SK-MEL-5 (cell line): Measurements from ENCODE around the gene PURA. TPM values are rescaled to one million over a fixed set of nuclear protein-coding genes. Genes with fewer than 3 reads are reported as not detected.

Experiments
- DNase-seq: peaks from one replicate; pipeline ENCODE4 v3.0.0-alpha.2; 2016; ENCODE audit warnings: low read depth, low spot score
- in situ Hi-C: cut with HindIII; loops from 2 replicates; pipeline ENCODE4 v1.10.0; 2016; ENCODE audit warnings: low sequenced_read_pairs, high pct_unique_total_duplicates, low pct_unique_long_range_greater_than_20kb
- total RNA-seq: library from RNA; depleted of rRNA; stranded (reverse); fragments of >200 nt; shearing (Covaris generic); gene quantifications from 2 replicates; pipeline ENCODE4 v1.2.3, GENCODE V29; 2014

The PURA gene
- total RNA-seq, 1 experiment from 2014 or later, result 8.0 TPM

DNA sequence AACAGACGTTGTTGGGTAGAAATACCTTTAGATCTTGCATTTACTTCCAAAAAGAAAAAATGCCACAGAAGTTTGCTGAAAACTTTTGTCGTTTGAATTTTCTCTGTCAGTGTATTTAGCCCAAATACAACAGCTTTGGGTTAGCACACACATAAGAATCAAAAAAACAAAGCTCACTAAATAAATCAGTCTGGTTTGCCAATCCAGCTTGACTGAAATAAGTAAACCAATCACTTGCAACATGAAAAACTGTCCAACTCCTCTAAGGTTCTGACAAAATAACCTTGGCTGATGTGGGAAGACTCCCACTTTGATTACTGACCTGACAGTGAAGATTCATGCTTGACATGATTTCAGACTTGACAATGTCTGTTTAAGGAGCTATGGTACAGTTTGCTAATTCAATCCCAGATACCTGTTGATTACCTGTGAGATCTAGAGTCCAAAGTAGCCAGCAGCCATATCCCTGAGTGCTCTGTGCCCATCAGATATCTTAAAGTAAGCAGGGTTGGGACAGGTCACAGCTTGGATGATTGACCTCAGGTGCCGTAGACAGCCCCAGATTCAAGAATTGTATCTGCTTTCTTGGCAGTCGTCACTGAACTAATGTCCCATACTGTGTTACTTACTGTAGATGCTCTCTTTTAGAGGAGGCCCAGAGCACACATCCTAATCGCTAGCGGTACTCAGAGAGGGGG, 12.6 kb downstream of the PURA start:
- DNase-seq, result no peak
- in situ Hi-C loops, result no loop called here

DNA sequence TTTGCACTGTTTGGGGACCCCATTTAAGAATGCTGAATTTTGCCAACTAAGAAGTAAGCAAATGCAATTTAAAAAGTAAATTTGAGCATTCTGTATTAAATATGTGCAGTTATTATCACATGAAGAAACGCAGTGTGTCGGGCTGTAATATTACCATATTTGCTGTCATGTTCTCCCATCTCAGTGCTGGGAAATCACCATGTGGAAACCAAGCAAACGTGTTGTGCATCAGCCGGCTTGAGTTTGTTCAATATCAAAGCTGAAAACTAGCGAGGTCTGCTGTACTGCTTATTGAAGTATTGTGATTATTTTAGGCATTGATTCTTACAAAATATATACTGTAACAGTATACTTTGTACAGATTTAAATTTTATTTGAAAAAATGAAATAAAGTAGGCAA, 14.5 kb downstream of the PURA start:
- DNase-seq, result no peak
- in situ Hi-C loops, result no loop called here

DNA sequence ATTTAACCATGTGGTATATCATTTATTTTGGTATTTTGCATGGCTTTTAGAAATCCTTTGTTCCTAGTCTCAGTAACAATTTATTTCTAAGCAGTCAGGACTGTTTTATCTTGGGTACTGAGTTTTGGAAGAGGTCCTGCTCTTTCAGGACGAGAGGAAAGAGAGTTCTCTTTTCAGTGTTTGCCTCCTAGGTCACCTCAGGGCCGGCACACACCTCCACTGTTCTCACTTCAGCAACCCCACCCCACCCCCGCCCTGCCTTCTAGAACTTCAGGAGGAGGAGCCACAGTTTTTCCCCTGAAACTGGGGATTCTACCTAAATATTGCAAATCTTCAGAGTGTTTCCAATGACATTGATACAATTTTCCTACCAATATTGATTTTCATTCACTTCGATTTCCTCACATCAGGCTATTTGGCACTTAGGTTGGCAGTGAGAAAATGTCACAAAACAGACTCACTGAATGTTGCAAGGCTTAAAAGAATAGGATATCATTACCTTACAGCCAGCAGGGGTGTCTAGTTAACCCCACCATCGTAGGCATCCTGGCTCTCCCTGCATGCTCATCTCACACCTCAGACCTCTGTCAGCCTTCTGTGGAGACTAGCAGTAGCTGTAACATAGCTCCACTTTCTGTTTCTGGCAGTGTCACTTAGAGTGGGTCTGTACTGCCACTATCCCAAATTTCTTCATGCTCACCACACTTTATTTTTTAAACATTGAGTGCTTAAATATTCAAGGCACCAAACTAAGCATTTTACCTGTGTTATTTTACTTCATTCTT, 17.2 kb downstream of the PURA start:
- in situ Hi-C loops, result no loop called here
- DNase-seq, result no peak

DNA sequence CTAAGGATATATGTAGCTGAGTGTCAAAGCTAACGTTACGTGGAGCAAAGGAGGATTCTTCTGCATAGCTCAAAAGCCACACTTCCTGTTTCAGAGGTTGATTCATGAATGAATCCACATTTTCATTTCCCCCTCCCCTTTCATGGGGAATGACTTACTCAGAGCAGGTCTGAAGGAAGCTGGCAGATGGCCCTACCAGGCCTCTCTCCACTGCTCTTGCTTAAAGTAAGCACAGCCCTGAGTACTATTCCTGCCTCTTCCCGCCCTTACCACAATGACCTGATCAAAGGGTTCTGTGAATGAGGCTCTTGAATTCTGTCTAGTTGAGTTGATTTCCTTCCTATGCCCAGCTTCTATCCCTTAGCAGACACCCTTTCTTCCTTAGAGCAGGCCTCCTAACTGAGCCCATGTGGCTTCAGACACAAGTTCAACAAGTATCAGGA, 18.1 kb downstream of the PURA start:
- in situ Hi-C loops, result no loop called here
- peak; percentile 30 for DNase-seq

DNA sequence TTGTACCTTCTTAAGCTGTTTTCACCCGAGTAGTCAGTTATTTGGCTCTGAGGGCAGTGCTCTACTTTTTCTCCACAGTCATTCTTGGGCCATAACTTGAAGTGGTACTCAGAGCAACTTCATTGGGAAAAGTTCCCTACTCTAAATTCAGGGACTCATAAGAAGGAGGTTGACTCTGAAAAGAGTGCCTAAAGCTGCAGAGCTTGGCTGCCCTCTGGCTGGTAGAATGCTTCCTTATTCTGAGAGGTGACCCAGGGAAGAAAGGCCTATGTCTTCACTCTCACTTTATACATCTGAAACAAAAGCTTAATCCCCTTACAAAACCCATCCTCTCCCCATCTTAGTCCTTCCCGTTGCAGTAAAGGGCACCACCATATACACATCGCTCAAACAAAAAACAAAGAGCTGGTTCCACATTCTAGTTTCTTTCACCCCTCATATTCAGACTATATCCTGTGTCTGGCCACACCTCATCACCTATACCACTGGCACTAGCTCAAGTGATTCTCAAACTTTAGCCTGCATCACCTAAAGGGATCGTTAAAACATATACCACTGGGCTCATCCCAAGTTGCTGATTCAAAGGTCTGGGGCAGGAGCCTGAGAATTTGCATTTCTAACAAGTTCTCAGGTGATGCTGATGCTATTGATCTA, 19.7 kb downstream of the PURA start:
- DNase-seq, result no peak
- in situ Hi-C loops, result no loop called here

DNA sequence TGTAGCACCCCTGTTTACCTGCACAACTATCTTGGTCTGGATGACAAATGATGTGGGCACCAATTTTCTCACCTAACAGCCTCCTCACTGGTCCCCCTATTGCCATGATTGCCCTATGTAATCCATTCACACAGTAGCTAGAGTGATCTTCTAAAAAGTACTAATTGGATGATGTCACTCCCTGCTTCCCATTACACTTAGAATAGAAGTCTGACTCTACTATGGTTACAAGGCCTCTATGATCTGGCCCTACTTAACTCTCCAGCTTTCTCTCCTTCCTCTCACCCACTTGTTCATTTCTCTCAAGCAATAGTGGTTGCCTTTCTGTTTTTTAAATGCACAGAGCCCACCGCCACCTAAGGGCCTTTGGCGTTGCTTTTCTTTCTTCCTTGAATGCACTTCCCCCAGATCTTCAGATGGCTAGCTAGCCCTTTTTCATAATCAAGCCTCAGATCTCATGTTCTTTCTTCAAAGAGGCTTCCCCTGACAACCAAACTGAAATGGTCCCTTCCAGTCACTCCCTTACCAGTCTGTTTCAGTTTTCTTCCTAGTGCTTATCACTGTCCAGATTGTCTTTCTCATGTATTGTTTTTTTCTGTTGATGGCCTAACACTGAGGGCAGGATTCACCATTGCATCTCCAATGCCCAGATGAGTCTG, 20.5 kb downstream of the PURA start:
- in situ Hi-C loops, result no loop called here
- DNase-seq, result no peak

DNA sequence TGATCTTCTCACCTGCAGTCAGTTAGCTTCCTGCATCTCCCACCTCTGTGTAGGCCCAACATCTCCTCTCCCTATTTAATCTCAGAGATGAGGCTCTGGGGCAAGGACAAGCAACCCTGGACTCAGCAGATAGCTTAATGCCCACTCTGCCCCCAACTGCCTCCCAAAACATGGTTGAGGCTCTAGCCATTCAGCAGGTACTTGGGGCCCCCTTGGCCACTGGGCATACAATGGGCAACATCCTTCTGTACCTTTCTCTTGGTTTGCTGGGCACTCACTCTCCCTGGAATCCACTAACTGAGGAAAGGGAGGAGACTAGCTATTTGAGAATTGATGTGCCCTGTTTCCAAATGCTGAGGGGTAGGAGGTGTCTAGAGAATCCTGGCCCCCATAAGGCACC, 21.2 kb downstream of the PURA start:
- in situ Hi-C loops, result no loop called here
- DNase-seq, result no peak

DNA sequence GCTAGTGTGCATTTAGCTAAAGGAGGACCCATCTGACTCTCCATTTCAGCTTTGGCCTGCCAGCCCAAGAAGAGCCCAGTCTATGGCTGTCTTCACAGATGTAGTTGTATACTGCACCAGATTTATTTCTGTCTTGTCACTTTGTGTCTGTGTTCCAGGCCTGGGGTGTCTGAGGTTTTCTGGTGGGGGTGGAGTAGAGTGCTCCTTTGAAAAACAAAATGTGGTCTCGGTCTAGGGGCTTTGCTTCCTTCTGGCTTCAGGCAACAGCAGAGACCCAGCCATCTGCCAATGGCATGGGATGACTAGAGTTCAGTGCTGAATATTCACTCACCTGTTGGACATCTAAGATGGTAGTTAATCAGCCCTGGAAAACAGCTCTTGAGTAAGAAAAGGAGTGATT, 22.7 kb downstream of the PURA start:
- DNase-seq, result no peak
- in situ Hi-C loops, result no loop called here

DNA sequence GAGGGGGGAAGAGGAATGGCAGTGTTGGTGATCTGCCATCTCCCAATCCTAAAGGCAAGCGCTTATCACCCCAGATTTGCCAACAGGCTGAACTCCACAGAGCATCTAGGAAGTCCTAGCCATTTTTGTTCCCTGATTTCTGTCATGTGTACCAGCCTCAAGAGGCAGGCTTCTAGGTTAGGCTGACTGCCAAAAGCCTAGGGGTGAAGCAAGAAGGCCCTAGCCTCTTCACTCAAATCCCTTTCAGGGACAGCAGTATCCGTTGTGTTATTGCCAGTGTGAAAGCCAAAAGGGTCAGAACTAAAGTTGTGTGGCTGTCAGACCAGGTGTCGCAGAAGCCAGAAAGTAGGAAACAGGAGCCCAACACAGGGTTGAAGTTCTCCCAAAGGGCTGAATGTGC, 26.5 kb downstream of the PURA start:
- in situ Hi-C loops, result no loop called here
- DNase-seq, result no peak

DNA sequence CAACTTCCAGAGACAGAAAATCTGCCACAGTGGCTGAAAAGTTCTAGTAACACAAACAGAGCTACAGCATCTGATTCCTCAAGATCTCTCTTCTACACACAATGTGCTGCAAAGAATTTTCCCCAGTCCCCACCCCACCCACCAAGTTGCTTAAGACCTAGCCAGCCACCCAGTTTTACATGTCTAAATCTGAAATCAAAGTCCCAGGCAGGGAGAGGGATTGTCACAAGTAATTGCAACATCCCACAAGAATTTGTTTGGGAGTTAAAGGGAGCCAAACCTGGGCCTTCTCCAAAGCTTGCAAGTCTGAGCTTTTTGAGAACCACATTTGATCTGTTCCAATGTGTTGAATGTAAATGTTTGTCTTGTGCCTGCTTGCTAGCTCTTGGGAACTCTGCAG, 27.3 kb downstream of the PURA start:
- in situ Hi-C loops, result no loop called here
- DNase-seq, result no peak

DNA sequence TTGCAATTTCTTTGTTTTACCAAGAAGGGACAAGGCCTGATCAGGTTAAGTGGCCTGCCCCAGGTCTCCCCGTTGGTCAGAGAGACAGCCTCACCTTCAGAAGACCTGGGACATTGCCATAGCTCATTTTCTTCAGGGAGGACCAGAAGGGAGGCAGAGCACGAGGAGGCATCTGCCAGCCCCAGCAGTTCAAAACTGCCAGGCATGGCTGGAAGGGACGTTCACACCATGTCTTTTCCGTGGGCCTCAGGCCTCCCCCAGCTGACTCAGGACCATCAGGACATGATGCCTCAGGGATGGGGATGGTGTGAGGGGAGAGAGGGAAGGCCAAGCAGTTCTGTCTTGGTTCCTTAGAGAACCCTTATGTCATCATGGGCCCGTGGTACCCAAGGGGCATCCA, 28.3 kb downstream of the PURA start:
- in situ Hi-C loops, result no loop called here
- no peak for DNase-seq

DNA sequence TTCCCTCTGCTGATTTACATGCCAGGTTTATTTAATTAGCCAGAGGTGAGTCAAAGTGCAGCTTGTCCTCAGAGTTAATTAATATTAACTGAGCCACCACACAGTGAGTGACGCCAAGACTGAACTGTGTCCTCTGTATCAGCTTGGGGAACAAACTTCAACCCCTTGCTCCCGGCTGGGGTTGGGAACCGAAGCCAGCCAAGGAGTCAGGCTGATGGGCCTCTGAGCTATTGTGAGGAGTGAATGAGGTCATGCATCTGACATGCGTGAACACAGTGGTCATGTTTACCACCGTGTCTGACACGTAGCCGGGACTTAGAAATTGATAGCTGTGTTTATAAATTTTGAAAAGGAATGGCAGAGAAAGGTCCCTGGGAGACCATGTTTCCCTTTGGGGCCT, 28.9 kb downstream of the PURA start:
- DNase-seq, result no peak
- in situ Hi-C loops, result no loop called here

DNA sequence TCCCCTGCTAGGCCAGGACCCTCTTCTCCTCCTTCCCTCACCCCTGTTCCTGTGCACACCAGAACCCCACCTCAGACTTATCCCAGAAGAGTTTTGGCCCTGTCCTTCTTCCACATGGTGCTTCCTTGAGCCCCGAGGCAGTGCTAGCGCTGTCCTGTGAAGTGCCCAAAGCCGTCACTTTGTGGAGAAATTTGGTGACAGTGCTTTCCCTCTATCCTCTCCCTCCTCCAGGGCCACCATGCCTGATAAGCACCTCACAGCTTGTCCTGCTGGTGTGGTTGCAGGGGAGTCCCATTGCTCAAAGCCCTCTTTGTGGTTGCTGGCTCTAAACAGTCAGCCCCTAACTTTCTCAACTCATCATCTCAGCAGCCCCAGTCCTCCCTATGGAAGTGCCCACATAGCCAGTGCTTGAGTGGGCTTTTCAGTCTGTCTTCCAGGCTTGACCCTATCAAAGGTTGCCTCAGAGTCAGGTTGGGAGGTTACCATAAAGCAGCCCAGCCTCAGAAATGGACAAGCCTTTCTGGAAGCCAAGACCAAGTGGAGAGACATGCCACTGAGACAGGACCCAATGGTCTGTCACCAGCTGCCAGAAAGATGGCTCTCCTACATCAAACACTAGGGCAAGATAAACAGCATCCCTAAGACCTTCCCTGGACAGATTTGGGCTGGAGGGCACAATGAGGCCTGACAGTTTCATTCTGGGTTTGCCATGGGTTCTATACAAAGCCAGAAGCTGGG, 29.8 kb downstream of the PURA start:
- no peak for DNase-seq
- in situ Hi-C loops, result no loop called here

DNA sequence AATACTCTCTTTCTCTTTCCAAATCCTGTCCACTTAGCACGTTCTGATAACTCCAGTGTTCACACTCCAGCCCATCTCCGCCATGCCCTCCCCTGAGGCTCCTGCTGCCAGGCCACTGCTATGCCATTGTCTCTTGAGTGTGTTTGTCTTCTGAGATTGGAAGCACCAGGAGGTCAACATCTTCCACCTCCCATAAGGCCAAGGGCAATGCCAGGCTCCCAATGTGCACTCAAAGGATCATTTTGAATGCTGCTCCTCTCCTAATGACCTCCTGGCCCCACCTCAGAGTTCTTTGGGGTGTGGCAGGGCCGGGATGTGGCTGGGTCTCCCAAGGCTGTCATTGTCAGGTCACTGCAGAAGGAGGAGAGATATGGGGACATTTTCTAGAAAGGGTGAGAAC, 31.3 kb downstream of the PURA start:
- in situ Hi-C loops, result no loop called here
- no peak for DNase-seq

DNA sequence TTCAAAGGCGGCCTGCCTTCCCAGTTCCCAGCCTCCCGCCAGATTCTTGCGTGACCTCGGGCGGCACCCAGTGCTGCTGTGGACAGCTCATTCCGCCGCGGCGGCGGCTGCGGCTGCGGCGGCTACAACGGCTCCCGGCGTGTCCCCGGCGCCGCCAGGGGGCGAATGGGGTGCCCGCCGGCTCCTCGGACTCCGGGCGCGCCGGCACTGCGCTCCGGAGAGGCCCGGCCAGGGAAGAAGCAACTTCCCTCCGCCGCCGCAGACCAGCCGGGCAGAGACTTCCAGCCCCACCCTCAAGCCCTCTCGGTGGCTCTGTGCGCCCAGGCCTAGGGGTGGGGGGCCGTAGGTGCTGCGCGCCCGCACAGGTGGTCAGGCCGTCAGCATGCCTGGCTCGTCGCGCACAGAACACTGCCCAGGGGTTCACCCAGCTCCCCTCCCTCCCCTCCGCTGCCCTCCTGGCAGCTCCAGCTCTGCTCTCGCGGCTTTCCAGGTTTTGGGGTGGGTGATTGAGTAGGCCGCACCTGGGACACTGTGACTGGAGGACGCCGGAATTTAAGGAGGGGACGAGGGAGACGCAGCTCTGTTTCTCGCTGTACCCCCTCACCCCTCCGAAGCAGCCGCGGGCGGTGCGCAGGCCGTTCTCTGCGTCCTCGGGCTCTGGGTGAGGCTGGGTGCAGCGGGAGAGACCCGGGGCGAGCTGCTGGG, 32.1 kb downstream of the PURA start:
- in situ Hi-C loops, result no loop called here
- no peak for DNase-seq

DNA sequence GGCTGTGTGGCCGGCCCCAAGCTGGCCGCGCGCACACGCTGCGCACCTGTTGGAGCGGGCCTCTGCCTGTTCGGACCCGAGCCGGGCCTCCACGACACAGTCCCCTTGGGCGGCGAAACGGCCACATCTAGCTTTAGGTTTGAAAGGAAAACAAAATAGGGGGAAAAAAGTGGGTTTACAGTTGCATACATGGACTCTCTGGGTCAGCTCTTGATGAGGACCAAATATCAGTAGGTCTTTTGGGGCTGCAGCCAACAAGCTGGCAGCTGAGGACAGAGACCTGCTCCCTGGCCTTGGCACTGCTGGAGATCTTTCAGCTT, 32.6 kb downstream of the PURA start:
- in situ Hi-C loops, result no loop called here

DNA sequence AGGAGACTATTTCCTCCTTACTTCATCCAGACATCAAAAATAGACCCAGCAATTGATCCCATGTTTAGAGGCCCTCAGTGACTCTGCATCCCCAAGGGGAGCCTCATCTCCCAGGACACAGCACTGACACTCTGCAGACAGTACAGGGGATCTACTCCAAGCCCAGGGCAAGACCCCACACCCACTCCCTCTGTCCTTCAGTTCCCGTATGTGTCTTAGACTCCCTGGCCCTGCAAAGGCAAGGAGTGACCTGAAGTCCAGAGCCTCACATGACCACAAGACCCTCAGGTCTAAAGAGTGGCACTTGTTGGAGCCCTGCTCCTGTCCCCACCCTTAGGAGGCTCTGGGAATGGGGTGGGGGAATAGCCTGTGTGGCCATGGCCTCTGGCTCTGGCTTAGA, 33.6 kb downstream of the PURA start:
- no peak for DNase-seq
- in situ Hi-C loops, result no loop called here

More for the DNA sequence above, 32.6 kb downstream of the PURA start:
- DNase-seq, result no peak
